NCI-H1417 treated with DMSO at 0.1 percent for 48 hours (cell line): ENCODE data around the gene INPPL1.
"Not testable (repeated sequence)": the region's sequence is repeated elsewhere in the genome, so short reads cannot be mapped to it uniquely, and the experiment has no call there.

ENCODE experiments used
- DNase-seq: peaks from one replicate; lab custom pipeline; 2025; lab: John Stamatoyannopoulos, UW

Gene INPPL1

GRCh38 chr11:72243173-72244059 lies 18.8 kb downstream of the INPPL1 start:
- no peak for DNase-seq

GRCh38 chr11:72244060-72244360 lies 19.4 kb downstream of the INPPL1 start, which contains the start of gene PHOX2A:
Gene PHOX2A, minus strand, starts transcription at chr11:72244176. Its CDS starts 172 bp downstream, at chr11:72244004.
- DNase-seq, result no peak

DNA sequence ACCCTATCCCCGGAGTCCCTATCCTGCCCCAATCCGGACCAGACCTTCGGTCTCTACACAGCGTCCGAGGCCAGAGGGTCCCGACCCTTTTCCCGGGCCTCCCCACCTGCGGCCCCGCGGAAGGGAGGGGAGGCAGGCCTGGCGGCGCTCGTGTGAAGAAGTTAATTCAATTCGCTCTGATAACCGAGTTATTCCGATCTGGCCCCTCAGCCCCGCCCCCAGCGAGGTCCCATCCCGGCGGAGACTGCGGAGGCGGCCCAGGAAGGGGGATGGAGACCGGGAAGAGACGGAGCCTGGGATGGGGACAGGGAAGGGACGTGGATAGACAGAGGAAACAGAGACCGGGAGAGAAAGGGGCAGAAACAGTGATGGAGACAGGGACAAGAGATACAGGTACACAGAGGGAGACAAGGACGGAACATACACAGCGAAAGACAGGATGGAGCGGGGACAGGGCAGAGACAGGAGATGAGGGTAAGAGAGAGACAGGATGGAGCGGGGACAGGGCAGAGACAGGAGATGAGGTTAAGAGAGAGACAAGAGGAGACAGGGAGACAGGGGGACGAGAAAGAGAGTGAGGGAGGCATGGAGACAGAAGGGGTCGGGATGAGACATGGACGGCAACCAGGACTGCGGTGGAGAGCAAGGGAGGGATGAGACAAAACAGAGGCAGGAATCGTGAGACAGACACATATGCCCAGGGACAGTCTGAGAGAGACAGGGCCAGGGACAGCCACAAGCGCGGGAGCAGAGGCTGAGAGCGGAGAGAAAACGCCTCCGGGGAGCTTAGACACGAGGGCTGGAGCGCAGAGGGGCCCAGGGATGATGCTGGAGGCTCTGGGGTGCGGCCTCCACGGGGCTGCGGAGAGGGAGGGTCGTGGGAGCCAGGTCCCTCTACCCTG lies 20.0 kb downstream of the INPPL1 start:
- DNase-seq, result no peak

DNA sequence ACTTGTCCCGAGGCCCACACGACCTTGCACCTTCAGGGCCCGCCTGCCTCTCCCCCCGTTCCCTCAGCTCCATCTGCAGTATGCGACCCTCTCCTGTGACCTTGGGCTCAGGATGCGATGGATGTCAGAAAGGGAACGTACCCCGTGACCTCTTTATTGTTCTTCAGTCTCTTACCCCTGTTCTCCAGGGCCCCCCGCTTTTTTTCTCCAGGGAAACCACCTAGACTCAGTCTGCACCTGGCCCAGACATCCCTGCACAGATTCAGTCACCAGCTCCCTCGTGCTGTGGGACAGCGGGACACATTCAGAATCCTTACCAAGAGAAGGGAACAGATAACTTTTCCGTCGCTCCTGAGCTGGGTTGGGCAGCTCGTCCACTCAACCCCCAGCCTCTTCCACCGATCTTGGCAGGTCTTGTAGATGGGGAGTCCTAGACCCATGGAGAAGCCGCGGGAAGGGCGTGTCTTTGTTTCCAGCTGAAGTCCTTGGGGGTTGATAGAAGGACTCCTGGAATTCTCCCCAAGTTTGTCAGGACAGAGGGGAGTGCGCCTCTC lies 20.8 kb downstream of the INPPL1 start:
- no peak for DNase-seq

DNA sequence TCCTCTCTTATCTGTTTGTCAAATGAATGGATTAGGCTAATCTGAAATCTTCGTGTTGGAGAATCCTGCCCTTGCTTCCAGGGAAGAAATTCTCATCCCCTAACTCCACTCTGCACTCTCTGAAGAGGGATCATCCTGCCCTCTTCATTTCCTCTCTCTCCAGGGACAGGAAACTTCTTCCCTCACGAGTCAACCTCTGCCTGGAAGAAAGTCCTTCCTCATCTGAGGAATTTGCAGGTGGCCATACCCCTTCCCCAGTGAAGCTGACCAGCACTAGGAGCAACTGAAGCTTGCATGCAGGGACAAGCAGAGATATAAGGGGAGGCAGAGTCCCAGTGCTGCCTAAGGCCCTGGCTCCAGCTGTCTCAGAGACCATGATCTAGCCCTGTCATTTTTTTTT lies 23.0 kb downstream of the INPPL1 start:
- no peak for DNase-seq

- no peak for DNase-seq
Observed at GRCh38 chr11:72249961-72250360, 25.4 kb downstream of the INPPL1 start.

DNA sequence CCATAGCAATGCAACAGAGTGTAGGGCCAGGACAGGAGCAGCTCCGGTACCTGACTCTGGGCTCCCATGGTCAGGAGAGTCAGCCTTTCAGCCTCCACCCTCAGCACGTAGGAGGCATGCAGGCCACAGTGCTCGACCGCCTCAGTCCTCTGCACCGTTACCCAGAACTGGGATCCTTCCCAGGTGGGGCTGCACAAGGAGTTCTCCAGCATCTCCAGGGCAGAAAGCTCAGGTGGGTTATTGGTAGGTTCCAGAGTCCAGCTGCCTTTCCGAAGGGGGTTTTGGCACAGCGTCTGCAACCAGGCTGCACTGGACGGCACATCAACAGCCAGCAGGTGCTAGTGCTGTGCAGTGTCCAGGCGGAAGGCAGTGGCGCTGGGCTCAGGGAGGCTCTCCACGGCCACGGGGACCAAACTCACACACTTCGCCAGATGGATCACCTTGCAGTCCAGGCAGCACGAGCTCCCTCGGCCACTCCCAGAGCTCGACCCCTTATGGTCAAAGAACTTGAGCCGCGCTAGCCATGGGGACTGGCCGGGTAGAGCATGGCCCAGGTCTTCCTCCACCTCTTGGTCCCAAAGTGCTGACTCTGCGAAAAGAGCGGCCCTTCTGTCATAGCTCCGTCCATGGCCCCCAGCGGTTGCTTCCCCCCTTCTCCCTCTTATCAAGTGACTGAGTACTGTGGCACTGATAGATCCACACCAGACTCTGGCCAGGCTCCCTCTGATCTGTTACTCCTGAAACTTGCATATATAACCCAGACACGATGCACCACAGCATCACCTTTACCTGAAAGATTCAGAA lies 26.3 kb downstream of the INPPL1 start:
- no peak for DNase-seq

- no peak for DNase-seq
Observed at GRCh38 chr11:72251614-72252013, 27.0 kb downstream of the INPPL1 start.

GRCh38 chr11:72253392-72253791 lies 28.8 kb downstream of the INPPL1 start:
- no peak for DNase-seq

DNA sequence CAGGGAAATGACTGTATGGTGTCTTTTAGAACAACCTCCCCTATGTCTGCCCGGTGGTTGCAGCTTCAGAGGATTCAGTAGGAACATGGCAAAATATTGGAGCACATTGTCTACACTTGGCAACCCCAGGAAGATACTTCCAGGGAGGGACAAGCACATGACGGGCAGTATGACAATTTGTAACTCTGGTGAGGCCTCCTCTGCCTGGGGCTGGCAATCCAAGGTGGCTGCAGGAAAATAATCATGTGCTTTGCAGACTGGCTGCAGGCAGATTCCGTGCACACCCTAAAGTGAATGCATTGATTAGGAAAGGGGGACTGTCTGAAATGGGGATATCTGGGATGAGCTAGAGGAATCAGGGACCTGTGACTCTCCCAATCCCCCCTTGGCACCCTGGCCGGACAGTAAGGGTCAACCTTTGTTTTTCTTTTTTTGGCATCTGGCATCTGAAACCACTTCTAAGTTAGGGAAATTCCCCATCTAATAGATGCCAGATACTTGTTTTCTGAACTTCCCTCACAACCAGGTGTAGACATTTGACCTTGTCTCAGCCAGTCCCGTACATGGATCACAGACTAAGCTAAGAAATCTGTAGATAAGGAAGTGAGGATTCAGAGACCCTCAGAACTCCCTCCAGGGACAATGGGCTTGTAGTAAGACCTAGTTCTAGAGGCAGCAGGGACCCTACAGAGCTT lies 29.9 kb downstream of the INPPL1 start:
- no peak for DNase-seq

- DNase-seq, result no peak
Observed at GRCh38 chr11:72257570-72257969, 33.0 kb downstream of the INPPL1 start.

GRCh38 chr11:72259490-72259889 lies 34.9 kb downstream of the INPPL1 start:
- DNase-seq, result no peak

DNA sequence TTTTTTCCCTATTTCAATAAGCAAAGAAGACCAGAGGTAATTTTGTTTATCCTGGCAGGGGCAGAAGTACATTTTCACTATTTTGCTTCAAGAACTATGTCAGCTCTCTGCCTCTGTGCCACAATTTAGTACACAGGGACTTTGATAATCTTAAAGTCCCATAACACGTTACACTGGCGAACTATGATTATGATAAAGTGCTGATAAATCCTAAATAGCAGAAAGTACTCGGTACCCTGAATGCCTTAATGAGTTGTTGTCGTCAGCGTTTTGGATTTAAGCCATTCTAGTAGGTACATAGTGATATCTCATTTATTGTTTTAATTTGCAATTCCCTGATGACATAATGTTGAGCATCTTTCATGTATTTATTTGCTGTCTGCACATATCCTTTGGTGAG lies 36.0 kb downstream of the INPPL1 start:
- no peak for DNase-seq

GRCh38 chr11:72263361-72263760 lies 38.8 kb downstream of the INPPL1 start:
- no peak for DNase-seq

DNA sequence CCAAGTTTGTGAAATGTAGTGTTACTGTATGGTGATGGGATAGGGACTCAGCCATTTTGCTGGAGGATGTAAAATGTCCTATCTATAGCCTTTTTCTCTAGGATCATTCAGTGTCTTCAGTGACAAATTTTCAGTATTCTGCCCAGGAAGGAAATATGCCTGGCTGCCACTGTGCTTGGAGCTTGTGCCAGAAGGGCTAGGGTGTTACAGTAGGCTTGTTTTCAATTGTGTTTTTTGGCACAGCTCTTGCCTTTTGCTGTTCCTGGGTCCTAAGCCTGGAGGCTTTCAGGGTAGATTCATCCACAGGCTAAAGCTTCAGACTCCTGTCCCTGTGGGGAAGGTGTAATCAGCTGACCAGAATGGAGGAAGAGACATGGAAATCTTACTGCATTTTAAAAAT lies 41.4 kb downstream of the INPPL1 start:
- no peak for DNase-seq

- DNase-seq, result not testable (repeated sequence)
Observed at GRCh38 chr11:72266960-72267359, 42.4 kb downstream of the INPPL1 start.

DNA sequence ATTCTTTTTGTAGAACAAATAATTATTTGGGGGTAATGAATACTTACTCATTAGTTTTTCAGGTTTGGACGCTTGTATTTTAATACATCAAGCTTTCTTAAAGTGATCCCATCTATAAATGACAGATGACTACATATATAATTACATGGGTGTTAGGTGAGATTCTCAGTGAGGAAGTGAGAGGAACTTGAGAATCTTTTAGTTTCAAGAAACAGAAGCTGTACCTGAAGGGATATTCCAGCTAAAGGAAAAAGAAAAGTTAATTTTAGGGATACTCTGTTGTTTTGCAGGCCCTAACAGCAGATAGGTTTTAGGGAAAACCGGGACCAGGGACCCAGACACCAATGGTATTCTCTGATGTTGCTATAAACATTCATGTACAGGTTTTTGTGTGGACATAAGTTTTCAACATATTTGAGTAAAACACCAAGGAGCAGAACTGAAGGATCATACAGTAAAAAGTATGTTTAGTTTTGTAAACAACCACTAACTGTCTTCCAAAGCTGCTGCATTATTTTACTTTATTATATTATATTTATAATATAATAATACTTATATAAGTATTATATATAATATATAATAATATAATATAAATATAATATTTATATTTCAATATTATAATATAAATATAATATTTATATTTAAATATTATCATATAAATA lies 43.5 kb downstream of the INPPL1 start:
- DNase-seq, result no peak

DNA sequence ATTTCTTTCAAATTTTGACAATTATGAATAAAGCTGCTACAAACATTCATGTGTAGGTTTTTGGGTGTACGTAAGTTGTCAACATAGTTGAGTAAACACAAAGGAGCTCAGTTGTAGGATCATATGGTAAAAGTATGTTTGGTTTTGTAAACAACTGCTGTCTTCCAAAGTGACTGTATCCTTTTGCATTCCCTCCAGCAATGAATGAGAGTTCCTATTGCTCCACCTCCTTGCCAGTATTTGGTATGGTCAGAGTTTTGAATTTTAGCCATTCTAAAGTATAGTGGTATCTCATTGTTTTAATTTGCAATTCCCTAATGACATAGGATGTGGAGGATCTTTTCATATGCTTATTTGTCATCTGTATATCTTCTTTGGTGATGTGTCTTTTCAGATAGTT lies 47.4 kb downstream of the INPPL1 start:
- no peak for DNase-seq

DNA sequence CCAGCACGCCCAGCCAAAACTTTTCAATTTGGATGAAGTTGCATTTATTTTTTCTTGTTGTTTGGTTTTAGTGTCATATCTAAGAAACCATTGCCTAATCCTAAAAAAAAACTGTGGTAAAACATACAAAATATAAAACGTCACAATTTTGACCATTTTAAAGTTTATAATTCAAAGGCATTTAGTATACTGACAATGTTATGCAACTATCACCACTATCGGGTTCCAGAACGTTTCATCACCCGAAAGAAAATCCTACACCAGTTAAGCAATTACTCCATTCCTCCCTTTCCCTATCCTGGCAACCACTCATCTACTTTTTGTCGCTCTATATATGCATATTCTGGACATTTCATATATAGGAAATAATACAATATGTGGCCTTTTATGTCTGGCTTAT lies 49.9 kb downstream of the INPPL1 start:
- DNase-seq, result no peak

GRCh38 chr11:72278905-72279304 lies 54.3 kb downstream of the INPPL1 start:
- no peak for DNase-seq

DNA sequence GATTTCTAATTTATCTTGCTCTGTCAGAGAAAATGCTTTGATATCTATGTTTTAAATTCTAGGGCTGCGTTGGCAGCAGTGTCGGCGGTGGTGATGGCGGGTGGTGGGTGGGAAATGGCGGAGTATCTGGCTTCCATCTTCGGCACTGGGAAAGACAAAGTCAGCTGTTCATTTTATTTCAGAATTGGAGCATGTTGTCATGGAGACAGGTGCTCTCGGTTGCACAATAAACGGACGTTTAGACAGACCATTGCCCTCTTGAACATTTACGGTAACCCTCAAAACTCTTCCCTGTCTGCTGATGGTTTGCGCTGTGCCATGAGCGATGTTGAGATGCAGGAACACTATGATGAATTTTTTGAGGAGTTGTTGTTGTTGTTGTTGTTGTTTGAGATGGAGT lies 55.5 kb downstream of the INPPL1 start:
- DNase-seq, result no peak
